GM12875 (cell line): ENCODE measurements around the gene NPM1.

Experiments used
- H3K4me3 ChIP-seq: one replicate; pipeline ENCODE4 v1.5.1; 2011; ENCODE audit warnings: low read depth, low read length, control low read depth
- TF ChIP-seq, protein P1 (sequence below): IDR thresholded peaks from 2 replicates; pipeline ENCODE4 v1.5.1; 2011; ENCODE audit warnings: low read depth, mild to moderate bottlenecking, control low read depth, inconsistent platforms, low read length, moderate library complexity, borderline replicate concordance; ENCODE audit not compliant: insufficient read depth

Gene NPM1

DNA sequence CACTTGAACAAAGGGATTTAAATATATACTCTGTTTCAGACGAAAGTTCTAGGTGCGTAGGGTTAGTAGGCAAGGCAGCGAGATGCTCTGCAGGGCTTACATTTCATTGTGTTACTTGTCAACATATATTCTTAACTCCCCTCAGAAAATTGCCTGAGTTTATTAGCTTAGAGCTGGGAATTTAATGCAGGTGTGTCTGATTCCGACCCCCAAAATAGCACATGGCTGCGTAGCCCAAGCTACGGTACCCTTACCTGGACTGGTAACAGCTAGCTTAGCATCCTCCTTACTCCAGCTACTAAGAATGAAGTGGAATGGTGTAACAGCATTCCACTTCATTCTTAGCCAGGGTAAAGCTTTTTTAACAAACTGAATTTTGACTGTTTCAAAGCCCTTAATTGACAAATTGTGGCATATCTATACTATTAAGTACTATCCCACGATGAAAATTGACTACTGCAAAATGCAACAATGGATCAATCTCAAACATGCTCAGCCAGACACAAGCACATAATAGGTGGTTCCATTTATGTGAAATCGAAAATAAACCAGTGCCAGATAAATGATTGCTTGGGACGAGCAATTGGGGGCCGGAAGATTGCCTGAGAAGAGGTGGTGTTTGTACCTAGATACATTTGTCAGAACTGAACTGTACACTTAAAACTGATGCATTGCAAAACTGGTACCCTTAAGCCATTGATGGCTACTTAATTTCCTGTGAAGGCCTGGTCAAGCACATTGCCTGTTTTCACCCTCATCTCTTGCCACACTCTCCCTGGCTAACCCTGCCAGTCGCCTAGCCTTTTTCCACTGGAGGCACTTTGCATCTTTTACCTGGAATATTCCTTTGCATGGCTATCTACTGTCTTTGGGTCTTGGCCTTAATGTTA is 28.8 kb downstream of the NPM1 start:
- TF ChIP-seq, protein P1, sequence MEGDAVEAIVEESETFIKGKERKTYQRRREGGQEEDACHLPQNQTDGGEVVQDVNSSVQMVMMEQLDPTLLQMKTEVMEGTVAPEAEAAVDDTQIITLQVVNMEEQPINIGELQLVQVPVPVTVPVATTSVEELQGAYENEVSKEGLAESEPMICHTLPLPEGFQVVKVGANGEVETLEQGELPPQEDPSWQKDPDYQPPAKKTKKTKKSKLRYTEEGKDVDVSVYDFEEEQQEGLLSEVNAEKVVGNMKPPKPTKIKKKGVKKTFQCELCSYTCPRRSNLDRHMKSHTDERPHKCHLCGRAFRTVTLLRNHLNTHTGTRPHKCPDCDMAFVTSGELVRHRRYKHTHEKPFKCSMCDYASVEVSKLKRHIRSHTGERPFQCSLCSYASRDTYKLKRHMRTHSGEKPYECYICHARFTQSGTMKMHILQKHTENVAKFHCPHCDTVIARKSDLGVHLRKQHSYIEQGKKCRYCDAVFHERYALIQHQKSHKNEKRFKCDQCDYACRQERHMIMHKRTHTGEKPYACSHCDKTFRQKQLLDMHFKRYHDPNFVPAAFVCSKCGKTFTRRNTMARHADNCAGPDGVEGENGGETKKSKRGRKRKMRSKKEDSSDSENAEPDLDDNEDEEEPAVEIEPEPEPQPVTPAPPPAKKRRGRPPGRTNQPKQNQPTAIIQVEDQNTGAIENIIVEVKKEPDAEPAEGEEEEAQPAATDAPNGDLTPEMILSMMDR: no peak
- no peak overlapping the region for H3K4me3 ChIP-seq

DNA sequence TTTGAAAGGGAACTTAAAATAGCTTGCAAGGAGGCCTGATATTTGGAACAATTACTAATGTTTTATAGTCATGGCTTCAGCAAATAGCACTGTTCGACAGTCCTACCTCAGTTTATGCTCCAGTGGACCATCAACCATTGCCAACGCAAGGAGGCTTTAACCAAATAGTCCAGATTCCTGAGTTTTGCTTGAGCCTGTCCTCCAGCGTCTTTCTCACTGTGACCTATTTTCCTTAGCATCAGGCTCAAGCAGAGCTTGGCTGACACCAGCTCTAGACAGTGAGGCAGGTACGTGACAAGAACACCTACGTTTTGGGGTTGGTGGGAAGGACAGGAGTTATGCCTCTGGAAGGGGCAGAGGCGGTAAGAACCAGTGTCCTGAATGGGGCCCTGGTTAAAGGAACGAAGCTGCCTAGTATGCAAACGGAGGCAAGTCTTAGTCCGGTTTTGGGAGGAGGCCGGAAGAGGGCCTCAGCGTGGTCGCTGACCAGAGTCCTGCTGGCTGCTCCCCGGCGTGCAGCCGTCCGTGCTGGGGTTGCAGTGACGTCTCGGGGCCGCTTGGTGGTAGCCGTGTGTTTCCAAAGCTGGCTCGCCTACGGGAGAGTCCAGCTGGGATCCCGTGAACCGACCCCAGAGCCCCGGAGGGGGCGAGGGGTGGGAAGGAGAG is 30.8 kb downstream of the NPM1 start:
- peak overlapping the region; percentile 46 for H3K4me3 ChIP-seq
- TF ChIP-seq, protein P1: peak; percentile 94

DNA sequence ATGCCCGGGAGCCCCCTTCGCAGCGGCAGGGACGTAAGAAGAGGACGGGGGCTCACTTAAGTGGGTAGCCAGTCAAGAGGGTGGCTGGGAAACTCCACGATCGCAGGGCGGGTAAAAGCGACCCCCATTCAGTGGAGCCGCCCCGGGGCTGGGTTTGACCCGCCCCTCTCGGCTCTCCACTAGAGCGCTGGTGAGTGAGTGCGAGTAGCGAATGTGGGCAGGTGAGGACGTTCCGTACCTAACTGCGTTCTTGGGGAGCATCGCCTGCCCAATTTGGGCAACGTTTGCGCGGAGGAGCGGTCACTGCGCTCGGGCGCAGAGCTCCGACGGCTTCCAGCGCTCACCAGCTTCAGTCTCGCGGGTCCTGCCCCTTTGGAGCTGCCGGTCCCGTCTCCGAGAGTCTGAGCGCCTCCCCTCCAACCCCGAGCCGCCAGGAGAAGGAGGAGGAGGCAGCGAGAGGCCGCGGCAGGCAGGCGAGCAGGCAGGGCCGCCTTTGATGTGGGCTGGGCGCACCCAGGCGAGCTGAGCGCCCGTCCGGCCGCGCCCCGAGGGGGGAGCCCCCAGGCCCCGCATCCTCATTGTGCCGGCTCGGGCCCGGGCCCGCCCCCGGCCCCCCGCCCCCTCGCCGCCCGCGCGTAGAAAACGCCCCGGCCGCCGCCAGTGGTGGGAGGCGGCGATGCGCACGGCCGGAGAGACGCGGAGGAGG is 31.5 kb downstream of the NPM1 start, which contains the start of gene FGF18:
TSS of gene FGF18 (plus strand) at position 666 of the 706 bp plus-strand sequence. CDS start 553 bp downstream, outside the sequence.
- TF ChIP-seq, protein P1: no peak
- peak within 1 kb of the TSS; percentile 46 for H3K4me3 ChIP-seq

DNA sequence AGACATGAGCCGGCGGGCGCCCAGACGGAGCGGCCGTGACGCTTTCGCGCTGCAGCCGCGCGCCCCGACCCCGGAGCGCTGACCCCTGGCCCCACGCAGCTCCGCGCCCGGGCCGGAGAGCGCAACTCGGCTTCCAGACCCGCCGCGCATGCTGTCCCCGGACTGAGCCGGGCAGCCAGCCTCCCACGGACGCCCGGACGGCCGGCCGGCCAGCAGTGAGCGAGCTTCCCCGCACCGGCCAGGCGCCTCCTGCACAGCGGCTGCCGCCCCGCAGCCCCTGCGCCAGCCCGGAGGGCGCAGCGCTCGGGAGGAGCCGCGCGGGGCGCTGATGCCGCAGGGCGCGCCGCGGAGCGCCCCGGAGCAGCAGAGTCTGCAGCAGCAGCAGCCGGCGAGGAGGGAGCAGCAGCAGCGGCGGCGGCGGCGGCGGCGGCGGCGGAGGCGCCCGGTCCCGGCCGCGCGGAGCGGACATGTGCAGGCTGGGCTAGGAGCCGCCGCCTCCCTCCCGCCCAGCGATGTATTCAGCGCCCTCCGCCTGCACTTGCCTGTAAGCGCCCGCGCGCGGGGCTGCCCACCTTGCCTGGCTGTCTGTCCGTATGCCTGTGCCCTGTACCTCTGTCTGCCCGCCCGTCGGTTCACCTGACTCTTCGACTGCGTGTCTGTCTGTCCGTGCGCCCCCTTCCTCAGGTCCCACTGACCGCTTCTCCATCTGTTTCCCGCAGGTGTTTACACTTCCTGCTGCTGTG is 32.2 kb downstream of the NPM1 start:
- H3K4me3 ChIP-seq: peak overlapping the region; percentile 26

DNA sequence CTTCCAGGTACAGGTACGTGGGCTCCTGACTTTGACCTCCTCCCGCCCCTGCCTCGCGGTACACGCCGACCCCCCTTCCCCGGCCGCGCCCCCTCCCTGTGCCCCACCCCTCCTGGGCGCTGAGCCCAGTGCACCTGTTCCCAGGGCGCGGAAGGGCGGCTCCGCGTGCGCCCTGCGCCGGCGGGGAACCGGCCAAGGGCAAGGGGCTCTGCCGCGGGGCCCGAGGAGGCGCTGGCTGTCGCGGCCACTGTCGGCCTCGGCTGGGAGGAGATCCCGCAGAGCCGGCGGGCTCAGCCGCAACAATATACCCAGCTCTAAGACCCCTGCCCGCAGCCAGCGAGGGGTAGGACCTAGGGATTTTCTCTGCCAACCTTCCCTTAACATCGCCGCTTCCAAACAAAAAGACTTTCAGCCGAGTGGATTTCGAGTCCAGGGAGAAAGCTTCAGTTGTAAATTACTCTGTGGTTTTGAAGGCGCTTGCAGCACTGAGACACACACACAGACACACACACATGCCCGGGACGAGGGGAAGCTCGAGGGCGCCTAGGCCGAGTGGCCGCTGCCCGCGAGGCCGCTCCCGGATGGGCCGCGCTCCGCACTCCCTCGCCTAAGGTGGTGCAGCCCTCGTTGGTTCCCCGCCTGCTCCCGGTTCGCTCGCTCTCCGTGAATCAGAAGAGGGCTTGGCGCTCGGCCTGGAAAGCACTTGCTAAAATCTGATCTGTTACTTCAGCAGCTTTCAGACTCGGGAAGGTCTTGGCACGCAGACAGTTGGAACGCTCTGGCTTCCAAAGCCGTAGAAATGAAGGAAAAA is 33.0 kb downstream of the NPM1 start:
- TF ChIP-seq, protein P1: no peak
- H3K4me3 ChIP-seq: no peak overlapping the region

More for the DNA sequence above, 32.2 kb downstream of the NPM1 start:
- TF ChIP-seq, protein P1: no peak
